M059J (cell line): Measurements from ENCODE around the gene SLC16A11. TPM values are rescaled to one million over a fixed set of nuclear protein-coding genes. Genes with fewer than 3 reads are reported as not detected.

Source experiments
- DNase-seq: peaks from one replicate; pipeline ENCODE4 v3.0.0-alpha.2; 2012; ENCODE audit warnings: low read depth
- total RNA-seq: library from RNA; depleted of rRNA; stranded (reverse); fragments of >200 nt; shearing (Covaris generic); gene quantifications from 2 replicates; pipeline ENCODE4 v1.2.3, GENCODE V29; 2014

SLC16A11 gene
- total RNA-seq, 1 experiment from 2014 or later = not detected

DNA sequence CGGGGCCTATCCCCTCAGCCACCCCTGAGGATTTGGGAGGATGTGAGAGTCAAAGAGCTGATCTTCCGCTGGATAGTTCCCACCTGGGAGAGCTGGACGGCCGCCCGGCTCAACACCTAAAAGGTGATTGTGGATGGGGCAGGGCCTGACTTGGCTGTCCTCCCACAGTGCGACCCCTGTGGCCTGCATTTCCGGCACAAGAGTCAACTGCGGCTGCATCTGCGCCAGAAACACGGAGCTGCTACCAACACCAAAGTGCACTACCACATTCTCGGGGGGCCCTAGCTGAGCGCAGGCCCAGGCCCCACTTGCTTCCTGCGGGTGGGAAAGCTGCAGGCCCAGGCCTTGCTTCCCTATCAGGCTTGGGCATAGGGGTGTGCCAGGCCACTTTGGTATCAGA, 16.6 kb downstream of the SLC16A11 start:
- no peak for DNase-seq

DNA sequence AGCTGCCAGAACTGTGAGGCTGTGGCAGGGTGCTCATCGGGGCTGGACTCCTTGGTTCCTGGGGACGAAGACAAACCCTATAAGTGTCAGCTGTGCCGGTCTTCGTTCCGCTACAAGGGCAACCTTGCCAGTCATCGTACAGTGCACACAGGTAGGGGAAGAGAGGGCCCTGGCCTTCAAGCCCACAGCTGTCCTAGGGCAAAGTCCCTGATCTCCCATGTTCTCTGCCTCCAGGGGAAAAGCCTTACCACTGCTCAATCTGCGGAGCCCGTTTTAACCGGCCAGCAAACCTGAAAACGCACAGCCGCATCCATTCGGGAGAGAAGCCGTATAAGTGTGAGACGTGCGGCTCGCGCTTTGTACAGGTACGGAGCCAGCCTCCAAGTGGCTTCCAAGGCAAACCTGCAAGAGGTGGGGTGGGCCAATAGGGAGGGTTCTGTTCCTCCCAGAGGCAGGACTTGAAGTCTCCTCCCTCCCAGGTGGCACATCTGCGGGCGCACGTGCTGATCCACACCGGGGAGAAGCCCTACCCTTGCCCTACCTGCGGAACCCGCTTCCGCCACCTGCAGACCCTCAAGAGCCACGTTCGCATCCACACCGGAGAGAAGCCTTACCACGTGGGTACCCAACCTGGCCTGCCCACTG, 17.3 kb downstream of the SLC16A11 start:
- DNase-seq = no peak

DNA sequence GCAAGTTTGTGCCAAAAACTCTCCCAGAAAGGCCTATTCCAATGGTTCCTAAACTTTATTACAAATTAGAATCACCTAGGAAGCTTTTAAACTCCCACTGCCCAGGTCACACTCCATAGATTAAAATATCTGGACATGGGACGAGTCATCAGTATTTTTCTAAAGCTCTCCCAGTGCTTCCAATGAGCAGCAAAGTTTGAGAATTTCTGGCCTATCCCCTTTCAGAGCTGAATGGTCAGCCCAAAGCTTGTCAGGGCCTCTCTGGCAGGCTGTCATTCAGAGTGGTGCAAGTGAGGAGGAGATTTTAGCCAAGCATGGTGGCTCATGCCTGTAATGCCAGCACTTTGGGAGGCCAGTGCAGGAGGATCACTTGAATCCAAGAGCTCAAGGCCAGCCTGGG, 18.6 kb downstream of the SLC16A11 start:
- DNase-seq = no peak

DNA sequence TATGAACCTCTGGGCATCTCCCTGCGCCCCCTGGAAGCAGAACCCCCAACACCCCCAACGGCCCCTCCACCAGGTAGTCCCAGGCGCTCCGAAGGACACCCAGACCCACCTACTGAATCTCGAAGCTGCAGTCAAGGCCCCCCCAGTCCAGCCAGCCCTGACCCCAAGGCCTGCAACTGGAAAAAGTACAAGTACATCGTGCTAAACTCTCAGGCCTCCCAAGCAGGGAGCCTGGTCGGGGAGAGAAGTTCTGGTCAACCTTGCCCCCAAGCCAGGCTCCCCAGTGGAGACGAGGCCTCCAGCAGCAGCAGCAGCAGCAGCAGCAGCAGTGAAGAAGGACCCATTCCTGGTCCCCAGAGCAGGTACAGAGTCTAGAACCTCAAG, 19.5 kb downstream of the SLC16A11 start:
- no peak for DNase-seq

DNA sequence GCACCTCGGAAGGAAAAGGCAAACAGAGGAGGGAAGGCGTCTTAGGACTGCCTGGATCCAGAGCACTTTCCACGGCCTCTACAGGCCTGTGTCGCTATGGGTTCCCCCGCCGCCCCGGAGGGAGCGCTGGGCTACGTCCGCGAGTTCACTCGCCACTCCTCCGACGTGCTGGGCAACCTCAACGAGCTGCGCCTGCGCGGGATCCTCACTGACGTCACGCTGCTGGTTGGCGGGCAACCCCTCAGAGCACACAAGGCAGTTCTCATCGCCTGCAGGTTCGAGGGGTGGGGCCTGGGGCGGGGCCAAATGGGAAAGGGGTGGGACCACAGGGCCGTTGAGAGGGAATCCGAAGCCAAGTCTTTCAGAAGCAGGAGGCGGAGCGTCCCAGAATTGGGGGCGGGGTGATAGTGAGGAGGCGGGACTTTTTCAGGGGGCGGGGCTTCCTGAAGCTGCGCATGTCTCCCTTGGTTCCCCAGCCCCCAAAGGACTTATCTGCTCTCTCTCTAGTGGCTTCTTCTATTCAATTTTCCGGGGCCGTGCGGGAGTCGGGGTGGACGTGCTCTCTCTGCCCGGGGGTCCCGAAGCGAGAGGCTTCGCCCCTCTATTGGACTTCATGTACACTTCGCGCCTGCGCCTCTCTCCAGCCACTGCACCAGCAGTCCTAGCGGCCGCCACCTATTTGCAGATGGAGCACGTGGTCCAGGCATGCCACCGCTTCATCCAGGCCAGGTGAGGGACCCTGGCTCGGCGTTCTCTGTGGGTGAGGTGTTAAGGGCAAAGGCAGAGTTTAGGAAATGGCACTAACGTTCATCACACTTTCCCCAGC, 20.1 kb downstream of the SLC16A11 start:
- peak; percentile 32 for DNase-seq

DNA sequence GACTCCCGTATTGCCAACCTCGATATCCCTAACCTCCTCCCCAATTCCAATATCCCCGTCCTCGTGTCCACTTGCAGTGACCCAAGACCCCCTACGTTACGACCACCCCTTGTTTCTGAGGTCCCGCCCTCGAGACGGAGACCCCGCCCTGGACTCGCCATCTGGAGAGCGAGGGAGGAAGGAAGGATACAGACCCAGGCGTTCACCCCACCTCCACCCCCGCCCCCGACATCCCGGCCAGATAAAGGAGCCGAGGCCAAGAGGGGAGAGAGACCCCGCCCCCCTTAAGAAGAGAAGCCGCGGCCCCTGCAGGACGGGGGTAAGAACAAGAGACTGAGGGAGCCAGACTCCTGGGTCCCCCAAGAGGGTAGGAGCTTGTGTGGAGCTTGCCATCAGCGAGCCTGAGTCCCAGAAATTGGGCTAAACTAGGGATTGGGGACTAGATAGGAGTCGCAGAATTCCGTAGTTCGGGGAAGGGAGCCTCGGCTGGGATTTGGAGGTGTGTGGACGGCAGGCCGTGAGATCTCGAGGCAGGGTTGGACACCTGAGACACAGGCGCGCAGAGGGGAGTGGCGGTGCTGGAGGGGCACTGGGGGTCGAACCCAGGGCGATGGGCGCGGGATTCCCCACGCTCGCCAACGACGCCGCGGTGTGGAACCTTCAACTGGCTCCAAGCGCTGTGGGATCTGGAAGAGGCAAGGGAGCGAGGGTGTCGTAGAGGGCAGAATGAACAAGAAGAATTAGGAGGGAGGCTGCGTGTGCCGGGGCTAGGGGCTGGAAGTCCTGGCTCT, 20.9 kb downstream of the SLC16A11 start, which contains the start of gene BCL6B:
Gene BCL6B (plus strand): TSS at position 270 of the 791 bp plus-strand sequence. CDS start 622 bp downstream, outside the sequence.
- no peak for DNase-seq

DNA sequence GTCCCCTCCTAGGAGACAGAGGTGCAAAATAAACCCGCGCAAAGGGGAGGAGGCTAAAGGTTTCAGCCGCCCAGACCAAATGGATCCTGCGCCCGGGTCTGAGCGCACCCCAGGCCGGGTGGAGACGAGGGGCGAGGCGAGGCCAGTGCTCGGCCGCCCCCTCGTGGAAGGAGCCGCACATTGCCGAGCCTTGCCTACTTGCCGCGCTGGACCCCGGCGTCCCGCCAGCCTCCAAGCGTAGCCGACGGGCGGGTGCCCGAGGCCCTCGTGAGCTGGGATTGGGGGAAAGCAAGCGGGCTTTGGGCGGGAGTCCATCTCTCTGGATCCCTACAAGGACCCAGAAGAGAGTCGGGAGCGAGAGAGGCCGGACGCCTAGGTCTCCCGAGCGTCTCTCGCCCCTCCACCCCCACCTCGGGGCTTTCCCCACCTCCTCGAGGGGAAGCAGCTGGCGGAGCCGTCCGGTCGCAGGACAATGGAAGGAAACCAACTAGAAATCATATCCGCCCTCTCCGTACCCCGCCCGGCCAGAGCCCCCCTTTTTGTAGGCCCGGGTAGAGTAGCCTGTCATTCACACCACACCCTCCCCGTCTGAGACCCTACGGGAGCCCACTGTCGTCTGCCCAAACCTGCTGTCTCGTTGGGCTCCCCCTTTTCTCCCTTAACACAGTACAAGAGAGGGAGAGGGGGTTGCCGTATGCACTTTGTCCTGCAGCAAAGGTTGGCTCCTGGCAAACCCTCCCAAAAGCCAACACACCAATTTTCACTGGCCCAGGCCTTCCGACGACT, 21.7 kb downstream of the SLC16A11 start:
- DNase-seq = peak; percentile 60

DNA sequence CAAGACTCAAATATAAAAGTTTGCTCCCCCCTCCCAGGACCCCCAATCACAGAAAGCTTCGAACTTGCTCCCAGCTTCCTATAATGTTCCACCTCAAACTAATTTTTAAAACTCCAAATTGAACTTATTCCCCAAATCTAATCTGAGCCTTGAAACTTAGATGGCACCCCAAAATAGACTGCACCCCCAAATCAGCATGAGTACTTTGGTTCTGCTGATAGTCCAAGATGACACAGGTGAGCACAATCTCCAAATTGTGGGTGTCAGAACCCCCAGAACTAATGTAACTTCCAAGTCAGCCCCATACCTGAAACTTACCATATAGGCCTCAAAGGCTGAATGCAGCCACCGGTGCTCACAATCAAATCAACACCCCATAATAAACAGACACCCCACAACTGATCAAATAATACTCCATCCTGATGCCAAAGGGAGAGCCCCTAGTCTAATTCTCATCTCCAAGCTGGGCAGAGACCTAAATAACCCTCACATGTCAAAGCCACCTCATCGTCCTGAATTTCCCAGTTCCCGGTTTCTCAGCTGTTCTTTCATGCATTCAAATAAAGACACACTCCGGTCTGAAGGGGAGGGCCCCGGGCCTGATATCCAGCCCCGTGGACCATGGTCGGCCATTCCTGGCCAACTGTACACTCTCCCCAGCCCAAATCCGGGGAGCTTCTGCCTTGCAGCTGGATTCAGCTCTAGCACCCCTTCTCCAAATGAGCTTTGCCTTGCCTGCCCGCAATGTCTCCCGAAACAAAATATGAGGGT, 22.8 kb downstream of the SLC16A11 start:
- DNase-seq = no peak

DNA sequence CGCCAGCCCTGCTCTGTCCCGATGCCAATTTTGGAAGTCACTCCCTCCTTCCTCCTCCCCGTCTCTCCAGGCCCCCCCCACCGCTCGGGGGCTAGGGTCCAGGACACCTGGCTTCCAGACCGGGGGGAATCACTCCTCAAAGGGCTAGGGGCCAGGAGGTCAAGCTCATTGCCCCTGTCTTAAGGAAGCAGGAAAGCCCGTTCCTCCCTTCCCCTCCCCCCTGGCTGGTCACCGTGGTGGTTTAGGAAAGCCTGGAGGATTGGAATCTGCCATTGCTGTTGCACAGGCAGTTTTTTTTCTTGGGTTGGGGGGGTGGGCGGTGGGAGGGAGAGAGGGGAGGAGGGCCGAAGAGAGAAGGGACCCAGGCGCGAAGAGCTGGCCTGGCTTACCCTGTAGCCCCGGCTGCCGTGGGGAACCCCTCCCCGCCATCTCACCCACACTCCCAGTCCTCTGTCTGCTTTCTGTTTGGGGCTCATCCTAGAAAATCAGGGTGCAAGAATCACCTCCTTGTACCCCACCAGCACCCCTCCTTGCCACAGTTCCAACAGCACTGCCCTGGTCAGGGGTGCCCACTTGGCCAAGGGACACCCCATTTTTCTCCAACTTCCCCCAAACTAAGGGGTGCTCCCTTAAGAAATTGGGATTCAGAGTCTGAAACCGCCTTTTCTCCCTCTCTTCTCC, 23.9 kb downstream of the SLC16A11 start:
- DNase-seq = peak; percentile 52

DNA sequence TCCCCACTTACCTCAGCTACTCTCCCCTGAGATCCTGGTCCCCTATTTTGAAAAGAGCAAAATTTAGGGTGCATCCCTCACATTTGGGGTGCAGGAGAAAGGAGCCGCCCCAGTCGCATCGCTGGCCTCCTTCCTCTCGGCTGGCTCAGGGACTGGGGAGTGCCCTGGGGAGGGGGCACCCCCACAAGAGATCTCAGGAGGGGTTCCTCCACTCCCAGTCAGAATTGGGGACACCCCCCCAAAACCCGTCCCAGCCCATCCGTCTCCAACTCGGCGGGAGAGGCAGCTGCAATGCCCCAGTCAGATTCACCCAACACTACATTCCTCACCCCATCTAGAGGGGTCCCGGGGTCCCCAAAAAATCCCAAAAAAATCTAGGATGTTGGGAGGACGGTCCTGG, 24.5 kb downstream of the SLC16A11 start:
- no peak for DNase-seq

DNA sequence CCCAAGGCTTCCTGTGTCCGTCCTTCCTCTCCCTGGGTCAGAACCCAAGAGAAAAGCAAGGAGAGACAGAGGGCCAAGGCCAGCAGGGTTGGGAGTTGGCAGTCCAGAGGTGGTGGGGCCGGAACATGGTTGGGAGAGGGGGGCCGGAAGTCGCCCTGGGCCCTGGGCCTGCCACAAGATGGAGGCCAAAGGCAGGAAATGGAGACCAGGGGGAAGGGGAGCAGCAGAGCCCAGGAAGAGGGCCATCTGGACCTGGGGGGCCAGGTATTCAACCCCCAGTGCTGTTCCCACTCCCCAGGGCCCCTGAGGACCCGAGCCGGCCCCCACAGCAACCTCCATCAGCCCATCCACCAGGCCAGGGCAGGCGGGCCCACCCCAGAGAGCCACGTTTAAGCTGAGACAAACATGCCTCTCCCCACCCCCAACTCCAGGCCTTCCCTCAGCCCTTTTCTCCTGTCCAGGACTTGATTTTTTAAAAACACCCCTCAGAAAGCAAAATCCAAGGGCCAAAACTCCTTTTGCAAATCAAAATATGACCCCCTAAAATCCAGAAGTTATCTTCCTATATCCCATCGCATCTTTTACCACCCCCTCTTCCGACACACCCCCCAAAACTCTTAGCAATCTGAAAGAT, 25.4 kb downstream of the SLC16A11 start:
- DNase-seq = no peak

DNA sequence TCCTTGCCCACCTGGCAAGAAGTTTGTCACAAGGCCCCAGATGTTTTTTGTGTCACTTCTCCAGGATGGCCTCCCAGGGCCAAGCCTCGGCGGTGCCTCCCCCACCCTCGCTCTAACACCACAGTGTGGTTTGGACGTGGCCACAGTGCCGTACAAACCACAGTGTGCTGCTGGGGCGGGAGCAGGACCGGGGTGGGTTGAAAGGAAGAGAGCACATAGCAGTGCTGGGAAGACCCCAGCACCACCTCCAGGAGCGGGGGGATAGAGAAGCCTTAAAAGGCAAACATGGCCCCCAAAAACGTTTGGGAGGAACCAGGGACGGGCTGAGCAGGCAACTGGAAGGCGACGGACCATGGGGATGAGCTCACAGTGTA, 26.1 kb downstream of the SLC16A11 start:
- DNase-seq = no peak

DNA sequence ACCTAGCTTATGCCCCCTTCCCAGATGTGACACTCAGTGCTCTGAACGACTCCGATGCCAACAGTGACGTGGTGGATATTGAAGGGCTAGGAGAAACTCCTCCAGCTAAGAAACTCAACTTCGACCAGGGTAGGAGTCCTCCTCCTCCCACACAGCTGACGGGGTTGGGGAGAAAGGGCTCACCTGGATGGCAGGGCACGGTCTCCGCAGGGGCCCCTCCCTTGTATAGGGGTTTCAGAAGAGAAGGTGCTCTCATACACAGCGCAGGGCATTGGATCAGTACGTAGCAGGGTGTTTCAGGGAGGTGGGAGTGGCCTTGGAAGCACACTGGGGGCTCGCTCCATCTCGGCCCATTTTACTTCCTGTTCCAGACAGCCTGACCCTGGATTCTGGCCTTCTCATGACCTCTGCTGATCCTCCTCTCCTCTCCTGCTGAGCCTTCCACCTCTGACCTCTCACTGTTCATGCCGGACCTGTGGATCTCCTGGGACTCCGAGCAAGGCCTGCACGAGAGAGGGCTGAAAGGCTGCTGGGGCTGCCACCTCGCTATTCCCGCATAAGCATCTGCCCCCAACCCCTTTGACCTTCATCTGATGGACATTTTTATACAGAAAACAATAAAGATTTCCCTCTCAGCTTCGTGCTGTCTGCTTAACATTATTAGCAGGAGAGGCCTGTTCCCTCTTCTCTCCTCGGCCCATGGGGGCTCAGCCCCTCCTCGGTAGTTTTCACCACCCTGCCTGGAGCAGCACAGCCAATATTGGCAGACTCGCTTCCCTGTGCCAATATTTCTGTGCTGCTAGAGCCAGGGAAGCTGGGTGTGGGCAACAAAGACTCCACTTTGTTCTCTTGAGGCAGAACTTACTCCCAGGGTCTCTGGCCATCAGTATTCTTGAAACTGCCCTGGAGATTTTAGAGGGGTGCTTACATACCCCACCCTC, 26.7 kb downstream of the SLC16A11 start:
- no peak for DNase-seq

DNA sequence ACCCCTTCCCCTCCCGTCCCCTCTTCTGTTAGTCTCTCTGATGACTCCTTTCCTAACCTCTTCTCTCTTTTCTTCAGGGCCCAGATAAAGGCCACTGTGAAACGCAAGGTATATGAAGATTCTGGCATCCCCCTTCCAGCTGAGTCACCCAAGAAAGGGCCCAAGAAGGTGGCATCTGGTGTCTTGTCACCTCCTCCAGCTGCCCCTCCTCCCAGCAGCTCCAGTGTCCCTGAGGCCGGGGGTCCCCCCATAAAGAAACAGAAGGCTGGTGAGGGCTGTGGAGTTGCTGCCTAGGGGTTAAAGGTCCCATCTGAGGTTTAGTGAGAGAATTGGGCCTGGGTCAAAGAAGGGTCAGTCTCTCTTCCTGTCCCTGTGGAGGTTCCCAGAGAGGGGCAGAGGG, 27.5 kb downstream of the SLC16A11 start:
- DNase-seq = no peak

DNA sequence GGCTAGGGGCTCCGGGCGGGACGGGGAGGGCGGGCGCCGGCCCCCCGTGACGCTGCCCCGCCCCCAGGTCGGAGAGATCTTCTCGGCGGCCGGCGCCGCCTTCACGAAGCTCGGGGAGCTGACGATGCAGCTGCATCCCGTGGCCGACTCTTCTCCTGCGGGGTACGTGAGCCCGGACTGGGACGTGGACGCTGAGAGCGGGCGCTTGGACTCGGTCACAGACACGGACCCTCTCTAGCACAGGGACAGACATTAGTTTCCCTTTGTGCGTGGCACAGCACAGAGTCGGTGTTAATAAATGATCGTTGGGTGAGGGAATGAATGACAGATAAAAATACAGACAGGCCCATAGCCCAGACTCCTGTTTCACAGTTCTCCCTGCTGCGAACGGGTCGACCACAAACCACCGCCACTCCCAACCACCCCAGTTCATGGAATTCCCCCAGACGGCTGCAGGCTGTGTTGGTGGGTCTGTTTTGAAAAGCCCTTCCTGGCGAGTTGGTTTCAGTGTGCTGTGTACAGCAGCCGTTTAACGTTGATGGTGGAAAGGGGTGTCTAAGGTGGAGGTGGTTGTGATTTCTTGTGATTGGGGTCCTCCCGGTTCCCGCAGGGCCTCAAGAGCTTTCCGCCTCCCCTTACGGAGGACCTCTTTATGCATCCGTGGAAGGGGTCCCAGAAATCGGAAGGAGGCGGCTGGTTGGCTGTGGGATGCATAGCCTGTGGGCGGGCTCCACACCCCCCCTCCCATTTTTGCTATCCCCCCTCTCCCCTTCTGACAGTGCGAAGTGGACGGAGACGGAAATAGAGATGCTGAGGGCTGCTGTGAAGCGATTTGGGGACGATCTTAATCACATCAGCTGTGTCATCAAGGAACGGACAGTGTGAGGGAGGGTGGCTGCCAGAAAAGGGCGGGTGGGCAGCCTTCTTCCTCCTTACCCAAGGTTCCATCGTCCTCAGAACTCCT, 28.6 kb downstream of the SLC16A11 start:
- peak; percentile 67 for DNase-seq

DNA sequence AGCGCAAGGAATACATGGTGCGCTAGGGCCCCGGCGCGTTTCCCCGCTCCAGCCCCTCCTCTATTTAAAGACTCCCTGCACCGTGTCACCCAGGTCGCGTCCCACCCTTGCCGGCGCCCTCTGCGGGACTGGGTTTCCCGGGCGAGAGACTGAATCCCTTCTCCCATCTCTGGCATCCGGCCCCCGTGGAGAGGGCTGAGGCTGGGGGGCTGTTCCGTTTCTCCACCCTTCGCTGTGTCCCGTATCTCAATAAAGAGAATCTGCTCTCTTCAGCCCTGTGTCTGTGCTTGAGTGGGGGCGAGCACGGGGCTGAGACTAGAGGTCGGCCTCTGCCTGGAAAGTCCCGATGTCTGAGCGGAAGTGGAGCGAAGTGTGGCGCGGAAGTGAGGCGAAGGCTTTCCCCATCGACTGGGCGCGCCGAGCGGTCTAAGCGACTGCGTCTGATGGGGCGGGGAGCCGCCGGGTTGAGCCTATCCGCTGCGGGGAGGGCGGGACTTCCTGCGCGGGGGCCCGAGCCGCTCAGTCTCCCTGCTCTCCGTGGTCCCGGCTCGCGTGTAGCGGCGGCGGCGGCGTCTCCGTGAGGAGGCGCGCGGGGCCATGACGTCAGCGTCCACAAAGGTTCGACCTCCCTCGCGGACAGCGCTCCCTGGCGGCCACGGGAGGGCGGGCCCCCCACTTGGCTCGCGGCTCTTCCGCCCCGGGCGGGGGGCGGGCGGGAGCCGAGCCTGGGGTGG, 29.5 kb downstream of the SLC16A11 start:
- peak; percentile 96 for DNase-seq

DNA sequence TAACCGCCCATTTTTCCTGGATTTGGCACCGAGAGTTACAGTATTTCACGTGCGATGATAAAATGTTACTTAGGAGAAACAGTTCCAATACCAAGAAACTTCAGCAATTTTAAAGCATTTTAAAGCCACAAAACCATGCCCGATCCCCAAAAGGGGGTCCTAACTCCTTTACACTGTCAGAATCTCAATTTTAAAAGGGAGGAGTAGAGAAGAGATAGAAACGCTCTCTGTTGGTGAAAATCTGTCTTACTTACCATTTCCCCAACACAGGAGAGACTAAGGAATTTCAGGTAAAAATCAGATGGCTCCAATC, 32.0 kb downstream of the SLC16A11 start:
- DNase-seq = no peak
